Uterus (tissue), 2 donors: ENCODE results near the gene LRR1.
A peak's percentile ranks its signal among the peaks of the same experiment; 100 is the strongest.

Experiments
- POLR2A ChIP-seq, 2 donors: fragments of 450-650 bp; IDR thresholded peaks; one replicate each; pipeline ENCODE4 v1.6.1; 2016; ENCODE audit warnings: antibody characterized with exemption in 2 of 2, mild to moderate bottlenecking in 1 of 2, moderate library complexity in 1 of 2
- TF ChIP-seq, protein P1 (sequence below), 4 experiments: fragments of 200-600 bp in 2 of 4; fragments of 450-650 bp in 2 of 4; sonication (generic) in 2 of 4; IDR thresholded peaks; one replicate each; pipeline ENCODE4 v1.5.1; 2016 to 2019; ENCODE audit warnings: antibody characterized with exemption in 4 of 4, mild to moderate bottlenecking in 2 of 4, moderate library complexity in 1 of 4

DNA sequence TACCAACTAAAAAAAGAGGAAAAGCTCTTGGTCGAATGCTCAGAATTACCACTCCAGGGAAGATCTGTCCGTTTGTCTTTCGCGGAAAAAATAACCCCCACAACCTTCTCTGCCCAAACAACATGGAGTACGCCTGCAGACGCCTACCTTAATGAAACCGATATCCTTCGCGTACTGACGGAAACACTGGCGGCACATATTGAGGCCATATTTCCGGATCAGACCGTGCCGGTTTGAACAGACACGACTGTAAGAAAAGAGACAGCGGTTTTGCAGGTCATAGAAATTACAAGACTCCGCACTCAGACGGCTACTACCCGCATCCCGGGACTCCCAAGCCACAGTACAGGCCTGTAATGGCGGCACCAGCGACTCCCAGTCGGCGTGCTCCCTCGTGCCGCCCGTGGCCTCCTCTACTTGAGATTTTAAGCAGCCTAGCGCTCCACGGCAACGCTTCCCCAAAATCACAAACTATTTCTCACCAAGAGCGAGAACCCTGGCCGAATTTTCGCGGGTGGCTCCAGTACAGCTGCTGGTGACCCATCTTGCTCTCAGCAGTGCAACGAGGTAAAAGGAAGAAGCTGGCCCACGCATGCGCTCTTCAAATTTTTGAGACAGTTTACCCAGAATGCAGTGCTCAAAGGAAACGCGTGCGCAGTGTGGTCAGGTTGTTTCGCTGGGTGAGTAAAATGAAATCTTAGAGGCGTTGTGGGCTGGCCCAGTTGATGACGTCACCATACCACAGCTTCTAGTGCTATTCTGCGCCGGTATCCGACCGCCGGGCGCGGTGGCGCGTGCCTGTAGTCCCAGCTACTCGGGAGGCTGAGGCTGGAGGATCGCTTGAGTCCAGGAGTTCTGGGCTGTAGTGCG, 12.7 kb upstream of the LRR1 start, which contains the start of gene RPS29:
- TF ChIP-seq, protein P1, sequence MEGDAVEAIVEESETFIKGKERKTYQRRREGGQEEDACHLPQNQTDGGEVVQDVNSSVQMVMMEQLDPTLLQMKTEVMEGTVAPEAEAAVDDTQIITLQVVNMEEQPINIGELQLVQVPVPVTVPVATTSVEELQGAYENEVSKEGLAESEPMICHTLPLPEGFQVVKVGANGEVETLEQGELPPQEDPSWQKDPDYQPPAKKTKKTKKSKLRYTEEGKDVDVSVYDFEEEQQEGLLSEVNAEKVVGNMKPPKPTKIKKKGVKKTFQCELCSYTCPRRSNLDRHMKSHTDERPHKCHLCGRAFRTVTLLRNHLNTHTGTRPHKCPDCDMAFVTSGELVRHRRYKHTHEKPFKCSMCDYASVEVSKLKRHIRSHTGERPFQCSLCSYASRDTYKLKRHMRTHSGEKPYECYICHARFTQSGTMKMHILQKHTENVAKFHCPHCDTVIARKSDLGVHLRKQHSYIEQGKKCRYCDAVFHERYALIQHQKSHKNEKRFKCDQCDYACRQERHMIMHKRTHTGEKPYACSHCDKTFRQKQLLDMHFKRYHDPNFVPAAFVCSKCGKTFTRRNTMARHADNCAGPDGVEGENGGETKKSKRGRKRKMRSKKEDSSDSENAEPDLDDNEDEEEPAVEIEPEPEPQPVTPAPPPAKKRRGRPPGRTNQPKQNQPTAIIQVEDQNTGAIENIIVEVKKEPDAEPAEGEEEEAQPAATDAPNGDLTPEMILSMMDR (IDR thresholded peaks at IDR 0.05) = peak in 1 of 4 experiments; percentile 23
- peak; percentile 80 to 83 for TF ChIP-seq POLR2A (IDR thresholded peaks at IDR 0.05)
